Measurements from ENCODE around the gene LRP8.
"Not testable (repeated sequence)": the region's sequence is repeated elsewhere in the genome, so short reads cannot be mapped to it uniquely, and the experiment has no call there.

LRP8 gene

DNA sequence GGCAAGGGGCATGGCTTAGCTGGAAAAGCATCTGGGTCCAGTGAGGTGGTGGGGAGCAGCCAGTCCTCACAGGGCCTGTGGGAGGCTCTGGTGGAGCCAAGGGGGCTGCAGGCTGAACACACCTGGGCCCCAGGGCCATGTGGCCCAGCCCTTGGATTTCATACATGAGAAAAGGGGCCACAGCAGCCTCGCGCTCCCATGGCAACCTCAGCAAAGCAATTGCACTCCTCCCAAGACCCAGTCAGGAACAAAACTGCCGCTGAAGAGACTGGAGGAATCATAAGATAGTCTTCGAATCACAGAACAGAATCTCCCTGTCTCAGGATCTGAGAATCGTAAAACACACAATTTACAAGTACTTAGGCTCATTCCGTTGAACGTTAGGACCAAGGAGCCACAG lies 24.6 kb downstream of the LRP8 start:
- no peak for DNase-seq

DNA sequence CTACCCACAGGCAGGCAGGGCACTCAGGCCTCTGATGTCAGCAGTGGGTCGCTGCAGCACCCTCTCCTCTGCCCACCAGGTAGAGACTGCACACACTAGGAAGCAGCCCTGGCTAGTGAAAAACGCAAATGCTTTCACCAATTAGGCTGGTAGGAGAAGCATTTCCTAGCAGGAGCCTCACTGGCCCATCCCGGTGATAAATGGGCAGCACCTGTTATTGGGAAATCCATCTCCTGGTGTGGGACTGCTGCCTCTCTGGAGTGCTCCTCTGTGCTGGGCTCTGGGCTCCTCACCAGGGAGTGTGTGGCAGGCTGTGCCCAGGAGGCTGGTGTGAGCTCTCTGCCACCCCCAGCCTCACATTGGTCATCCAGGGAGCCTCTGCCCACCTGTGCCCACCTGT lies 28.6 kb downstream of the LRP8 start:
- no peak for DNase-seq

GRCh38 chr1:53298045-53298637 lies 29.7 kb downstream of the LRP8 start:
- DNase-seq, result no peak

GRCh38 chr1:53297195-53297594 lies 30.7 kb downstream of the LRP8 start:
- DNase-seq, result no peak

DNA sequence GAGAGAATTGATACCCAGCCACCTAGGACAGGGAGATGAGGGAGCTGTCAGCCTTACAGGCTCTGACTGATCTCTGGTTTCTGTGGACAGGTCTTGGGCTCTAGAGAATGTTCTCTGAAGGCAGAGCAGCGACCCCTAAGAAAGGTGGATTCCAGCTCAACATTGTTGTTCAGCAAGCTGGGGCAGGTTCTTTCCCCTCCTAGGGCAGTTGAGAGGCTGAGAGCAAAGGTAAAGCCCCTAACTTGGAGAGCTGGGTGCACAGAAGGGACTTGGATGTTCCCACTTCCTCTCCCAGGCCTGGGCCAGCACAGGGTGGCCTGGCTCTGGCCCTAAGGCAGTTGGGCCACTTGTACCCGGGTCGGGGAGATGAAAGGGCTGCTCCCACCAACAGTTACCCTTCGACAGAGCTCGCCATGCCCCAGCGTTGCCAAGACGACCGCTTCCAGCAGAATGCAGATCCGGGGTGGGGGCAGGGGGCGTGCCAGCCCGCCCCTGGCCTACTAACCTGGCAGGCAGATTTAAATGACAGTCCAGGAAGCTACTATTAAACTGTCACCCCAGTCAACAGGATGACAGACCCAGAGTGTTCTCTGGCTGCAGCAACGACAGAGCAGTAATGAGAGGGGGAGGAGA lies 31.6 kb downstream of the LRP8 start:
- no peak for DNase-seq

DNA sequence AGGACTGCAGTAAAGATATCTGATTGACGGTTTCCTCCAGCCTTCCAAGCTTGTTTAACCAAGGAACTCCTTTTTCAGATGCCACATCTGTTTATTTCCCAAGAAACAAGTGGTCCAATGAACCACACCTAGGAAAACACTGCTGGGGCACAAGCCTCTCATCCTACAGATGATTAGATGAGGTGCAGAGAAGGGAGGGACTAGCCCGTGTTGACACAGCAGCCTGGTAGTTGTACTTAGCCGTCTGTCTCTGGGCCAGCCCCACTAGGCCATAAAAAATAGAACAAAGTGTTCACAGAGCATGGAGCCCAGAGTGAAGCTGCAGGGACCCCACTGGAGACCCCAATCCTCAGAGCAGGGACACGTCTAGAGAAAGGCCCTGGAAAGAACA lies 32.1 kb downstream of the LRP8 start:
- DNase-seq, result no peak

DNA sequence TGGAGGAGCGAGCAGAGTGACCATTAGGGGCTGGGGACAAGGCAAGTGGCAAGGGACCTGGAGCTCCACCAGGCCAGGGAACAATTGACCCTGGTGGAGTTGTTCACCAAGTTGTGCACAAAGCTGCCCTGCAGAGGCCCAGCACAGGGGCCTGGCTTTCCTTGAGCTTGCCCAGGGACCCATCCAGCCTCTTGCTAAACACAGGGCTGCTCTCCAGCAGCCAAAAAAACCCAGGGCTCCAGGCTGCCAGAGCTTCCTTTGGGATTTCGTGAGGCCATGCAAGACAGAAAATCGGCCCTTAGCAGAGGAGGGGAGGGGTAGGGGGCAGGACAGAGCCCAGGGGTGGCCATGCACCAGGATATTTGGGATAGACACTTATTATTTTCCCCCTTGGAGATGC lies 32.6 kb downstream of the LRP8 start:
- DNase-seq, result no peak

GRCh38 chr1:53294567-53294966 lies 33.3 kb downstream of the LRP8 start:
- no peak for DNase-seq

GRCh38 chr1:53294061-53294460 lies 33.8 kb downstream of the LRP8 start:
- DNase-seq, result no peak

- no peak for DNase-seq
Measured at GRCh38 chr1:53293123-53293522, 34.7 kb downstream of the LRP8 start.

DNA sequence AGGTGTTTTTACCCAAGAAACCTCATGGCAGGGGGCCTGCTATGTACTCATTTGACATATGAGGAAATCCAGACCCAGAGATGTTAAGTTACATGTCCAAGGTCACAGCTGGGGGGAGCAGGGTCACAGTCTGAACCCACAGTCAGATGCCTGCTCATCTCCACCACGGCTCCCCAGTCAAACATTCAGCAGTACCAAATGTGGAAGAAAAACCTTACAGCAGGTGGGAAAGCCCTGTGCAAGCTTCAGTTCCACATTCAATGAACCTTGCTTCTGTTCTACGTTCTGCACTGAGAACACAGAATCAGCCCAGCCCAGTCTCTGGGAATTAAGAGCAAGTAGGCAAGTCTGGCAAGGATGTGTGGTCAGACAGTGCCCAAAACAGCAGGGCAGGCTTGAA lies 35.2 kb downstream of the LRP8 start:
- DNase-seq, result no peak

DNA sequence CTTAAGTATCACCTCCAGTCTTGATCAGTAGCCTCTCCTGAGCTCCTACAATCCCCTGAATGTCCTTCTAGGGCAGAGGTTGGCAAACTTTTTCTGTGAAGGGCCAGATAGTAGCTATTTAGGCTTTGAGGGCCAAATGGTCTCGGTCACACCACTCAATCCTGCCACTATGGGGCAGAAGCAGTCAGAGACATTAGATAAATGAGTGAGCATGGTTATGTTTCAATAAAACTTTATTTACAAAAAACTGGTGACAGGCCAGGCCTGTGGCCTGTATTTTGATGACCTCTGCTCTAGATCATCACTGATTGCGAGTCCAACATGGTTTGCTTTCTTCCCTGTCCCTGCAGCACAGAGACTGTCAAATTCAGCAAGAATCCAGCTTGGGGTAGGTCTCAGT lies 36.3 kb downstream of the LRP8 start:
- no peak for DNase-seq

- no peak for DNase-seq
Measured at GRCh38 chr1:53288790-53289429, 39.0 kb downstream of the LRP8 start.

DNA sequence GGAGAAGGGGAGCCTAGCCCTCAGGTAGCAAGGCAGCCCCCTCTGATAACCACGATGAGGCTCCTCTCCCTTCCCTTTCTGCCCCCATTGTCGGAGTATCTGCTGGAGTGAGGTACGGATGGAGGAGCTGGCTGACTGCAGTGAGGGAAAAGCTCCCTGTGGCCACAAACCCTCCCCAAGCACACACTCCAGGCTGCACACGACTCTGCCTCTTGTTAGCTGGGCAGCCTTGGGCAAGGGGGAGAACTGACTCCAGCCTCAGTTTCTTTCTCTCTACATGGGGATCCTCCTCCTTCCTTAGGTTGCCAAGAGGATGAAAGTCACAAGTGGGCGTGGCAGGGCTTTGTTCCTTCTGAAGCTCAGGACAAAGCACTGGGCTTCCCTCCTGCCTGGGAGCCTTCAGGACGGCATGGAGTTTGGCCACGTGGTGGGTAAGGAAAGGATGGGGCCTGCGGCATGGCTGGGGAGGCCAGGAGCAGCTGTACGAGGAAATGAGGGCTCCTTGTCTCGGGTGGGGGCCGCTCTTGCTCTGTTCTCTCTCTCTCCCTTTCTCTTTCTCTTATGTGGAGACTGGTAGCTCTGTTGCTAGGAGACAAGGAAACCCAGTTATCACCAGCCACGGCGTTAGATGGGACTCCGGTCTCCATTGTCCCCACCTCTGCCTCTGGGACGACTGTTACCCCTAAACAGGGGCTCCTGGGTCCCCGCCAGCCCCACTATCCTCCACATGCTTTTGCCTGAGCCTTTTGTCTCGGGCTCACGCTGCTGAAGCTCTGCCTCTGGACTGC lies 39.7 kb downstream of the LRP8 start:
- DNase-seq, result no peak

DNA sequence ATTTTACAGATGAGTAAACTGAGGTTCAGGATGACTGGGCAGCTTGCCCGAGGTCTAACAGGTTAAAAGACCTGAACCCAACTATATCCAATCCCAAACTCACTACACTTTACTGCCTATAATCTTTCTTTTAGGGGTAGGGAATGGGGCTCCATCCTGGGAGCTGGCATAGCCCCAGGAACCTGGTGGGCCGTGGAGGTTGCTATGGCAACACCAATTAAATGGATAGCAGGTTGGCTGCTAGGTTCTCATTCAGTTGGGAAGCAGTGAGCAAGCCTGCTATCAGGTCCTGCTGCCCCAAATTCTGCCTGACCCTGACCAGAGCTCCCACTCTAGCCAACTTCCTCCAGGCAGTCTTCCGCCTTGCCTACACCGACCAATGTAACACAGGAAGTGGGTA lies 40.9 kb downstream of the LRP8 start:
- DNase-seq, result peak; percentile 85

DNA sequence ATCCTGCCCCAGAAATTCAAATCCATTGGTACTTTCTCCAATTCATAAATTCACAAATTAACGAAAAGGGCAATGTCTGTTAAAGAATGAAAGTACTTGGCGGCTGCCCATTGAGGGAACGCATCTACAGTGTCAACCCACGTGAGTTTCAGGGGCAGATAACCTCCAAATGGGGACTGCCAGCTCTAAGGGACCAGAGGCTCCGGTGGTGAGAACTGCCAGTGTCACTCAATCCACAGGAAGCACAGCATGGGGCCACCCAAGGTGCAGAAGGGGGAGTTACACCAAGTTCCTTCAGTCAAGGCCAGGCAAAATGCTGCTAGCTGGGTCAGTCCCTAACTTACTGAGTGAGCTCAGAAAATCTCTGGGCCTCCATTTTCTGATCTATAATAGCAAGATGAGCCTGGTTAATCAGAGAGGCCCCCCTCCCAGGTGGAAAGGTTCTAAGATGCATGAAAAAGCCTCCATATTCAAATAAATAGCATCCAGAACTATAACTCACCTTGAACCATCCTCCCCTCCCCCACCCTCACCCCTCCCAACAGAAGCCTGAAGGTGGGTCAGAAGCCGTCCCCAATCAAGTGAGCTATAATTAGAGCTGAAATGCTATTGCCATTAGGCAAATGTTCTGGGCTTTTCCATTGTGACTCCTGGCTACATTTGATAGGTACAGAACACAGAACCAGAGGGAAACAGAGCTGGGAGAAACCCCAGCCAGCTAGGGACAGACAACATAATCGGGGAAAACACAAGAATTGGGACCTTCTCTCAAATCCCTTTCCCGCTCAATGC lies 41.7 kb downstream of the LRP8 start:
- DNase-seq, result no peak

DNA sequence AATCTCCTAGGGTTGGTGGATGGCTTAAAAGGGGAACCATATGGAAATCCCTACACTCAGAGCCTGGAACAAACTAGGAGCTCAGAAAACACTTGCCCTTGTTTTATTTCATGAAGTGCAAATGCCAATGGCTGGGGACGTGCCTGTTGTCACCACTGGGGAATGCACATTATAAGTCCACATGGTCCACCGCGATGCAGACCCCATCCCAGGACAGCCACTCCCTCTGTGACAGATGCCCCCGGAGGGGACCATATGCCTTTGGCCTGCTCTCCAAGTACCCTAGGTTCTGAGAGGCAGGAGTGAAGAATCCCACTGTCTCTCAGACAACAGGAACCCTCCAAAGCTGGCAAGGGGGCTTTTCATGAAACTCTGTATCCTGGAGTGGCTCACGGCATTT lies 42.3 kb downstream of the LRP8 start:
- DNase-seq, result no peak

DNA sequence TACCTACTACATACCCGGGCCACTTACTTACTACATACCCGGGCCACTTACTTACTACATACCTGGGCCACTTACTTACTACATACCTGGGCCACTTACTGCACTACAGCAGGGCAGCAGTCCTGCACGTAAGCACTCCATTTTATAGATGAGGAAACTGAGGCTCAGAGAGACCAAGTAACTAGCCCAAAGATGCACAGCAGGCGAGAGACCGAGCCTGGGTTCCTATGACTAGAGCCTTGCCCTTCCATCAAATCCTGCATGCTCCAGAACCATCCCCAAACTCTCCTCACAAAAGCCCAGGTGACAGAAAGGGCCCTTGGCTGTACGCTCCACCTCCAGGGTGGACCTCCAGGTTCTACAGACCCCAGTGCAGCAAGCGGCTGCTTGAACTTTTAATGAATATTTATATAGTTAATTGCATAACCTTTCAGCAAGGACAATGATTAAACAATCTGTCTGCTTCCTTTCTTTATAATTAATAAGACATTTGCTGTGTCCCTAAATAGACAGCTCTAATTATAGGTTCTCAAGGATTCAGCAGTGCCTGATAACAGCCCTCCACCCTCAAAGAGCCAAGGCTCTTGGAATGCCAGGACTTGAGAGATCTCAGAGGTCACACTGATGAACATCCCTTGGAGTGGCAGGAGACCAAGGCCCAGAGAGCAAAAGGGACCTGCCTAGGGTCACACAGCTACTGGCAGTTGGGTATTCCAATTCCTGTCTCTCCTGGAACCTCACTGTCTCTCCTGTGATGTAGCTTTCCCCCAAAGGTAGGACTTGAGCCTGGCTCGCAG lies 43.4 kb downstream of the LRP8 start:
- no peak for DNase-seq

DNA sequence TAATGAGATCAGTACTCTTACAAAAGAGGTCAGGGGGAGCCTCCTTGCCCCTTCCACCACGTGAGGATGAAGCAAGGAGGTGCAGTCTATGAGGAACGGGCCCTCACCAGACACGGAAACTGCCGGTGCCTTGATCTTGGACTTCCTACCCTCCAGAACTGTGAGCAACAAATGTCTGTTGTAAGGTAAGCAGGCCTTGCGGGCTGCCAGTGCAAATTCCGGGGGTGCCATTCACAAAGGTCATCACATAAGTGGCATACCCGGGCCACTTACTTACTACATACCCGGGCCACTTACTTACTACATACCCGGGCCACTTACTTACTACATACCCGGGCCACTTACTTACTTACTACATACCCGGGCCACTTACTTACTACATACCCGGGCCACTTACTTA lies 44.7 kb downstream of the LRP8 start:
- not testable (repeated sequence) for DNase-seq

DNA sequence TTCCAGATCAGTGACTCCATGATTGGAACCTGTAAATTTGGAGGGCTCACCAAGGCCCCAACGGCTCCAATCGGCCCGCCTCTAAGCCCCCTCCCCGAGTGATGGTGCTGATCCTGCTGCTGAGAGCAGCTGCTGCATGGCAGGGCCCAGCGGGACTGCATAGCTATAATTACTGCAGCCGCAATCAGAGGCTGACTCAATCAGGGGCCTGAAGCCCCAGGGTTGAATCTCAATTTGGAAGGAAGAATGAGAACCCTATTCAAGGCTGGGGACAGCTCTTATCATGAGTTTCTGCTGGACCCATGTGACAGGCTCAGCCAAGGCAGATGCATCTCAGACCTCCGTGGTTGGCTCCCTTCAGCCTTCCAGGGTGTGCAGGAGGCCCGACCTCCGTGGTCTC lies 46.7 kb downstream of the LRP8 start:
- no peak for DNase-seq

DNA sequence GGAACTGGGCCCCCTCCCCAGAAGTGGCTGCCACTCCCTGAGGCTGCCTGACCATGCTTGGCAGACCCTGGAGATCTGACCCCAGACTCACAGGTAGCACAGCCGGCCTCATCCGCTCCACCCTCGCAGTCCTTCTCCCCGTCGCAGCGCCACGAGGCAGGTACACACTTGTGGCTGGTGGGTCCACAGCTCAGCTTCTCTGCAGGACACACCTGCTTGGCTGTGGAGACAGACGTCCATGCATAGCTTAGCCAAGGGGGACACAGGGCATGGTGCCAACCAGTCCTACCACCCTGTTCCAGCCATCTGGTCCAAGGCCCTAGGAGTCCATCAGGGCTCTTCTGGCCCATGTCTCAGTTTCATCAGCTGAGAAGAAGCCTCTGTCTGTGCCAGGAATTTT lies 47.4 kb downstream of the LRP8 start:
- no peak for DNase-seq

Measured in NCI-H1105 (cell line).